Activated B cell treated with CpG ODN at 0.5 μM for 24 hours (primary cell): Measurements from ENCODE around the gene TMEM232. TPM values are rescaled to one million over a fixed set of nuclear protein-coding genes. Genes with fewer than 3 reads are reported as not detected.

Source experiments
- ATAC-seq: fragments of 200-7000 bp; cut with Tn5 transposase; one replicate; pipeline ENCODE4 v1.10.0; 2021; ENCODE audit warnings: low read depth, mild to moderate bottlenecking, moderate library complexity
- CTCF ChIA-PET: fragments of 350-600 bp; sonication (Branson Sonifier 250); formaldehyde crosslinking; loops from one replicate; lab custom pipeline; 2021; ENCODE audit warnings: antibody characterized with exemption; lab: Charles Lee
- POLR2A ChIA-PET: fragments of 350-600 bp; sonication (Branson Sonifier 250); formaldehyde crosslinking; loops from one replicate; lab custom pipeline; 2021; ENCODE audit warnings: antibody characterized with exemption; lab: Charles Lee
- DNase-seq: peaks from one replicate; pipeline ENCODE4 v3.0.0; 2022
- H3K27ac Mint-ChIP-seq: one replicate; pipeline ENCODE4 v1.8.0; 2020; ENCODE audit warnings: mixed read lengths
- H3K27me3 Mint-ChIP-seq: one replicate; pipeline ENCODE4 v1.8.0; 2021; ENCODE audit warnings: mixed read lengths
- H3K36me3 Mint-ChIP-seq: one replicate; pipeline ENCODE4 v1.8.0; 2021; ENCODE audit warnings: low read depth, mixed read lengths
- H3K4me1 Mint-ChIP-seq: one replicate; pipeline ENCODE4 v1.8.0; 2021; ENCODE audit warnings: mixed read lengths
- H3K4me3 Mint-ChIP-seq: one replicate; pipeline ENCODE4 v1.8.0; 2020; ENCODE audit warnings: mild to moderate bottlenecking, mixed read lengths
- H3K9me3 Mint-ChIP-seq: one replicate; pipeline ENCODE4 v1.8.0; 2020; ENCODE audit warnings: mixed read lengths
- intact Hi-C: fragments of 100-400 bp; cut with micrococcal nuclease; formaldehyde crosslinking; loops from one replicate; pipeline ENCODE4 v1.15.1; 2024
- total RNA-seq: library from RNA; stranded (reverse); gene quantifications from 2 replicates; pipeline ENCODE4 v1.2.3, GENCODE V29; 2022
- TF ChIP-seq, protein P1 (sequence below): fragments of 200-600 bp; IDR thresholded peaks from one replicate; pipeline ENCODE4 v1.8.0; 2022; ENCODE audit warnings: antibody characterized with exemption, mild to moderate bottlenecking

Gene TMEM232
- total RNA-seq, 1 donor from 2014 or later = 2.8 TPM

DNA sequence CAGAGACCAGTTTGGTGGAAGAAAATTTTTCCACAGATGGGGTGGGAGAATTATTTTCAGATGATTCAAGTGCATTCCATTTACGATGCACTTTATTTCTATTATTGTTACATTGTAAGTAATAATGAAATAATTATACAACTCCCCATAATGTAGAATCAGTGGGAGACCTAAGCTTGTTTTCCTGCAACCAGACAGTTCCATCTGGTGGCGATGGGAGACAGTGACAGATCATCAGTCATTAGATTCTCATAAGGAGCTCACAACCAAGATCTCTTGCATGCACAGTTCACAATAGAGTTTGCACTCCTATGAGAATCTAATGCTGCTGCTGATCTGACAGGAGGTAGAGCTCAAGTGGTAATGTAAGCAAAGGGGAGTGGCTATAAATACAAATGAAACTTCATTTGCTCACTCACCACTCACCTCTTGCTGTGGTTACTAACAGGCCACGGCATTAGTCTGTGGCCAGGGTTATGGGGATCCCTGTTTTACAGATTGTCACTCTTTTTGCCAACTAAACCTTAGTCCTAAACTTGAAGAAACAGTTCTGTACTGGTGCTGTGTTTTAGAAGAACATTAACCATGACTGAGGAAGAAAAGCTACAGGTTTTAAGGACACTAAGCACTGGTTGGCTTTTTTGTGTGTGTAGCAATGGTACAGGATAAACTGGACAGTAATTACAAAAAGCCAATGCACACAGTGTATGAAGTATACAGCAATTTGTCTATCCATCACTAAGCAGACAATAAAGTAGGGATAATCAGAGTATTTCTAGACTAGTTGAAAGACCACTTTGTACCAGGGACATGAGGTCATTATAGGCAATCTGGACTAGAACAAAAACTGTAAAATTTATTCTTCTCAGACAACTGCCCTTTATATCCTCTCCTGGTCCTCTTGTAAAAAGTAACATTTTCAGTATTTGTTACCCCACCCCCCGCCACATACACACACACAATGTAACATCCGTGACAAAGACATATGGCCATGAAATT lies 9.9 kb downstream of the TMEM232 start:
- CTCF ChIA-PET = no interaction called here
- Mint-ChIP-seq H3K4me3 (no peak overlapping the region), H3K4me1 (no peaks in the 10 kb centered on the region), H3K9me3 (no peaks in the 10 kb centered on the region), H3K36me3 (no peaks in the 10 kb centered on the region), H3K27ac (no peak overlapping the region), H3K27me3 (no peaks in the 10 kb centered on the region)
- DNase-seq = no peak
- ATAC-seq = no peak
- intact Hi-C loops = no loop called here
- TF ChIP-seq, protein P1, sequence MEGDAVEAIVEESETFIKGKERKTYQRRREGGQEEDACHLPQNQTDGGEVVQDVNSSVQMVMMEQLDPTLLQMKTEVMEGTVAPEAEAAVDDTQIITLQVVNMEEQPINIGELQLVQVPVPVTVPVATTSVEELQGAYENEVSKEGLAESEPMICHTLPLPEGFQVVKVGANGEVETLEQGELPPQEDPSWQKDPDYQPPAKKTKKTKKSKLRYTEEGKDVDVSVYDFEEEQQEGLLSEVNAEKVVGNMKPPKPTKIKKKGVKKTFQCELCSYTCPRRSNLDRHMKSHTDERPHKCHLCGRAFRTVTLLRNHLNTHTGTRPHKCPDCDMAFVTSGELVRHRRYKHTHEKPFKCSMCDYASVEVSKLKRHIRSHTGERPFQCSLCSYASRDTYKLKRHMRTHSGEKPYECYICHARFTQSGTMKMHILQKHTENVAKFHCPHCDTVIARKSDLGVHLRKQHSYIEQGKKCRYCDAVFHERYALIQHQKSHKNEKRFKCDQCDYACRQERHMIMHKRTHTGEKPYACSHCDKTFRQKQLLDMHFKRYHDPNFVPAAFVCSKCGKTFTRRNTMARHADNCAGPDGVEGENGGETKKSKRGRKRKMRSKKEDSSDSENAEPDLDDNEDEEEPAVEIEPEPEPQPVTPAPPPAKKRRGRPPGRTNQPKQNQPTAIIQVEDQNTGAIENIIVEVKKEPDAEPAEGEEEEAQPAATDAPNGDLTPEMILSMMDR = no peak
- POLR2A ChIA-PET = no interaction called here

DNA sequence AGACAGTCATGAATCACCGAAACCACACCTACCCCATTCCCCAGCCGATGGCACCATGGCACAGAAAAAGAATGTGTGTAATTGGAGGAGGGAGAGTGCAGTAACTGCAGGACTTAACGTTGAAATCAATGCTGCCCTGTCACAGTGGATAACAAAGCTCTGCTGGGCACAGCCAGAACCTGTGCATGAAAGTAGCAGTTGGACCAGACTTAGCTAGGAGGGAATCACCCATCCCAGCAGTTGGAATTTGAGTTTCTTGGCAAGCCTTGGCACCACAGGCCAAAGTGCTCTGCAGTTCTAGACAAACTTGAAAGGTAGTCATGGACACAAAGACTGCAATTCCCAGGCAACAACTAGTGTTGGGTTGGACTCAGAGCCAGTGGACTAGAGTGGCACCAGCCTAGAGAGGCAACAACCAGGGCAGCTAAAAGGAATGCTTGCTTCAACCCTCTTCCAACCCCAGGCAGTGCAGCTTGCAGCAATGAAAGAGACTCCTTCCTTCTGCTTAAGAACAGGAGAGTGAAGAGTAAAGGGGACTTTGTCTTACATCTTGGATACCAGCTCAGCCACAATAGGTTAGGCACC lies 19.1 kb downstream of the TMEM232 start:
- intact Hi-C loops = no loop called here
- ChIA-PET CTCF (no interaction called here), POLR2A (no interaction called here)
- no peaks in the 10 kb centered on the region for H3K27me3 Mint-ChIP-seq
- H3K4me1 Mint-ChIP-seq = no peaks in the 10 kb centered on the region
- no peak overlapping the region for H3K27ac Mint-ChIP-seq
- ATAC-seq (no peak), DNase-seq (no peak)
- H3K9me3 Mint-ChIP-seq = no peaks in the 10 kb centered on the region
- TF ChIP-seq, protein P1 = no peak
- H3K4me3 Mint-ChIP-seq = no peak overlapping the region
- H3K36me3 Mint-ChIP-seq = no peaks in the 10 kb centered on the region

DNA sequence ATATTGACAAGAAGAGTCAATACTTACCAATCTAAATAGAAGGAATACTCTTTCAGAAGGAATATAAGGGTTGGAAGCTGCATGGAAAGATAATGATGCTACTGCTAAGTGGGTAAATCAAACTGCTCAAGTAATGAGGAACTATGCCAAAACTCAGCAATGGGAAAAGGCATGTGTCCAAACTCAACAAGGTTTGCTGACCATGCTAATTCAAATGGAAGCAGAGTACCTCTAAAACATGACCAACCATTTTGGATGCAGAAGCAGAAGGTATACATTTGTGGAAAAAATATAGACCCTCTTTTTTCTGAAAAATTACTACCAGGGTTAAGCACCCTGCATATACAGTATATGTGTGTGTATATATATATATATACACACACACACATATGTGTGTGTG lies 21.1 kb downstream of the TMEM232 start:
- no peak for DNase-seq
- no peaks in the 10 kb centered on the region for H3K4me1 Mint-ChIP-seq
- ChIA-PET CTCF (no interaction called here), POLR2A (no interaction called here)
- no peak for ATAC-seq
- H3K27me3 Mint-ChIP-seq = no peaks in the 10 kb centered on the region
- intact Hi-C loops = no loop called here
- H3K36me3 Mint-ChIP-seq = no peaks in the 10 kb centered on the region
- H3K9me3 Mint-ChIP-seq = no peaks in the 10 kb centered on the region
- no peak overlapping the region for H3K4me3 Mint-ChIP-seq
- H3K27ac Mint-ChIP-seq = no peak overlapping the region
- TF ChIP-seq, protein P1 = no peak

DNA sequence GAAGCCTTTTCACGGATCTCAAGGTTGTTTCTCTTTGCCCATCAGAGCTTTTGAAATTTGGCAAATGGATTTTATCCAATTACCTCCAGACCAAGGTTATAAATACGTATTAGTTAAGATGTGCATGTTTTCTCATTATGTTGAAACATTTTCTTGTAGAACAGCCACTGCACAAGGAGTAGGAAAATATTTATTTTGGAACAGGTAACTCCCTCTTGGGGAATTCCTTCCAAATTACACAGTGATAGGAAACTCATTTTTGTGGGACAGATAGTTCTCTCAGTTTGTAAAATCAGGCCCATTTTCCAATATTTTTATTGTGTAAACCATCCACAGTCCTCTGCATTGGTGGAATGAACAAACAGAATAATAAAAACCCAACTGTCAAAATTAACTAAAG lies 23.0 kb downstream of the TMEM232 start:
- no peaks in the 10 kb centered on the region for H3K4me1 Mint-ChIP-seq
- no peak overlapping the region for H3K27ac Mint-ChIP-seq
- H3K4me3 Mint-ChIP-seq = no peak overlapping the region
- ChIA-PET POLR2A (no interaction called here), CTCF (no interaction called here)
- no peaks in the 10 kb centered on the region for H3K36me3 Mint-ChIP-seq
- intact Hi-C loops = no loop called here
- ATAC-seq (no peak), DNase-seq (no peak)
- H3K27me3 Mint-ChIP-seq = no peaks in the 10 kb centered on the region
- no peaks in the 10 kb centered on the region for H3K9me3 Mint-ChIP-seq
- TF ChIP-seq, protein P1 = no peak

DNA sequence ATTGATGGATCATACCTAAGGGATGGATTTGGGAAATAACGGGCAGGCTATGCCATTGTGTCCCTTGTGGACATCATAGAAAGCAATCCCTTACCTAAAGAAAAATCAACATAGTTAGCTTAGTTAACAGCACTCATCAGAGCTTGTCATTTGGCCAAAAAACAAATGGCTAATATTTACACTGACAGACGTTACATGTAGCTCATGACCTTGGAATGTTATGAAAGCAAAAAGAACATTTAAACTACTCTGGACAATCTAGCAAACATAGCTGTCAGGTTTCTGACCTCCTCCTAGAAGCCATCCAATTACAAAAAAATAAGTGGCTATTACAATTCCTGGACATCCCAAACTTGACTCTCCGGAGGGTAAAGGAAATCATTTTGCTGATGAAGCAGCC lies 23.8 kb downstream of the TMEM232 start:
- Mint-ChIP-seq H3K27ac (no peak overlapping the region), H3K27me3 (no peaks in the 10 kb centered on the region), H3K36me3 (no peaks in the 10 kb centered on the region), H3K4me3 (no peak overlapping the region), H3K4me1 (no peaks in the 10 kb centered on the region), H3K9me3 (no peaks in the 10 kb centered on the region)
- no peak for DNase-seq
- ChIA-PET CTCF (no interaction called here), POLR2A (no interaction called here)
- TF ChIP-seq, protein P1 = no peak
- intact Hi-C loops = no loop called here
- no peak for ATAC-seq
